ENCODE measurements around the gene PCDHA12. TPM values are rescaled to one million over a fixed set of nuclear protein-coding genes. Genes with fewer than 3 reads are reported as not detected.

Gene PCDHA12
- total RNA-seq, 4 donors from 2014 or later, result 0.66 to 4.8 (median 2.5) TPM

DNA sequence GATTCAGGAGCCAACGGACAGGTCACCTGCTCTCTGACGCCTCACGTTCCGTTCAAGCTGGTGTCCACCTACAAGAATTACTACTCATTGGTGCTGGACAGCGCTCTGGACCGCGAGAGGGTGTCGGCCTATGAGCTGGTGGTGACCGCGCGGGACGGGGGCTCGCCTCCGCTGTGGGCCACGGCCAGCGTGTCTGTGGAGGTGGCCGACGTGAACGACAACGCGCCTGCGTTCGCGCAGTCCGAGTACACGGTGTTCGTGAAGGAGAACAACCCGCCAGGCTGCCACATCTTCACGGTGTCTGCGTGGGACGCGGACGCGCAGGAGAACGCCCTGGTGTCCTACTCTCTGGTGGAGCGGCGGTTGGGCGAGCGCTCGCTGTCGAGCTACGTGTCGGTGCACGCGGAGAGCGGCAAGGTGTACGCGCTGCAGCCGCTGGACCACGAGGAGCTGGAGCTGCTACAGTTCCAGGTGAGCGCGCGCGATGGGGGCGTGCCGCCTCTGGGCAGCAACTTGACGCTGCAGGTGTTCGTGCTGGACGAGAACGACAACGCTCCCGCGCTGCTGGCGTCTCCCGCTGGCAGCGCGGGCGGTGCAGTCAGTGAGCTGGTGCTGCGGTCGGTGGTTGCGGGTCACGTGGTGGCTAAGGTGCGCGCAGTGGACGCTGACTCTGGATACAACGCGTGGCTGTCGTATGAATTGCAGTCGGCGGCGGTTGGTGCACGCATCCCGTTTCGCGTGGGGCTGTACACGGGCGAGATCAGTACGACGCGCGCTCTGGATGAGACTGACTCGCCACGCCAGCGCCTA, 17.7 kb upstream of the PCDHA12 start:
- WGBS, result 45% methylated on average over 37 of the region's 94 CpGs
- Histone ChIP-seq H3K36me3 (no peaks in the 10 kb centered on the region), H3K4me1 (no peaks in the 10 kb centered on the region), H3K27ac (replicated peaks in 1 of 4) (no peak overlapping the region), H3K9me3 (peaks cover 0 to 43% (median 33%) of the 10 kb centered on the region in 4 donors), H3K27me3 (peaks cover 0 to 73% (median 1%) of the 10 kb centered on the region in 4 donors), H3K4me3 (no peak overlapping the region)
- no peak for DNase-seq (ENCODE audit: extremely low spot score)
- TF ChIP-seq EP300 (IDR thresholded peaks at IDR 0.05), result no peak
- TF ChIP-seq POLR2AphosphoS5 (IDR thresholded peaks at IDR 0.05), result no peak
- TF ChIP-seq POLR2A (IDR thresholded peaks at IDR 0.05; ENCODE audit: low read depth), result no peak
- TF ChIP-seq, protein P1, sequence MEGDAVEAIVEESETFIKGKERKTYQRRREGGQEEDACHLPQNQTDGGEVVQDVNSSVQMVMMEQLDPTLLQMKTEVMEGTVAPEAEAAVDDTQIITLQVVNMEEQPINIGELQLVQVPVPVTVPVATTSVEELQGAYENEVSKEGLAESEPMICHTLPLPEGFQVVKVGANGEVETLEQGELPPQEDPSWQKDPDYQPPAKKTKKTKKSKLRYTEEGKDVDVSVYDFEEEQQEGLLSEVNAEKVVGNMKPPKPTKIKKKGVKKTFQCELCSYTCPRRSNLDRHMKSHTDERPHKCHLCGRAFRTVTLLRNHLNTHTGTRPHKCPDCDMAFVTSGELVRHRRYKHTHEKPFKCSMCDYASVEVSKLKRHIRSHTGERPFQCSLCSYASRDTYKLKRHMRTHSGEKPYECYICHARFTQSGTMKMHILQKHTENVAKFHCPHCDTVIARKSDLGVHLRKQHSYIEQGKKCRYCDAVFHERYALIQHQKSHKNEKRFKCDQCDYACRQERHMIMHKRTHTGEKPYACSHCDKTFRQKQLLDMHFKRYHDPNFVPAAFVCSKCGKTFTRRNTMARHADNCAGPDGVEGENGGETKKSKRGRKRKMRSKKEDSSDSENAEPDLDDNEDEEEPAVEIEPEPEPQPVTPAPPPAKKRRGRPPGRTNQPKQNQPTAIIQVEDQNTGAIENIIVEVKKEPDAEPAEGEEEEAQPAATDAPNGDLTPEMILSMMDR (IDR thresholded peaks at IDR 0.05), result no peak
- intact Hi-C loops (cut with DNase I), result no loop called here

DNA sequence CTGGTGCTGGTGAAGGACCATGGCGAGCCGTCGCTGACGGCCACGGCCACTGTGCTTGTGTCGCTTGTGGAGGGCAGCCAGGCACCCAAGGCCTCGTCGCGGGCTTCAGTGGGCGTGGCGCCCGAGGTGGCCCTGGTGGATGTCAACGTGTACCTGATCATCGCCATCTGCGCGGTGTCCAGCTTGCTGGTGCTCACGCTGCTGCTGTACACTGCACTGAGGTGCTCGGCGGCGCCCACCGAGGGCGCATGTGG, 17.2 kb upstream of the PCDHA12 start:
- no peaks in the 10 kb centered on the region for H3K4me1 ChIP-seq
- no peak overlapping the region for H3K4me3 ChIP-seq
- DNase-seq (ENCODE audit: extremely low spot score), result no peak
- H3K27me3 ChIP-seq, result peaks cover 0 to 73% (median 1%) of the 10 kb centered on the region in 4 donors
- peaks cover 0 to 3% (median 0%) of the 10 kb centered on the region in 4 donors for H3K36me3 ChIP-seq
- intact Hi-C loops (cut with DNase I), result no loop called here
- no peak for TF ChIP-seq POLR2AphosphoS5 (IDR thresholded peaks at IDR 0.05)
- TF ChIP-seq POLR2A (IDR thresholded peaks at IDR 0.05; ENCODE audit: low read depth), result no peak
- TF ChIP-seq, protein P1 (IDR thresholded peaks at IDR 0.05), result no peak
- TF ChIP-seq EP300 (IDR thresholded peaks at IDR 0.05), result no peak
- no peak overlapping the region for H3K27ac ChIP-seq (replicated peaks in 1 of 4)
- H3K9me3 ChIP-seq, result peaks cover 0 to 48% (median 36%) of the 10 kb centered on the region in 4 donors
- WGBS, result 80% methylated on average over 2 of the region's 22 CpGs

DNA sequence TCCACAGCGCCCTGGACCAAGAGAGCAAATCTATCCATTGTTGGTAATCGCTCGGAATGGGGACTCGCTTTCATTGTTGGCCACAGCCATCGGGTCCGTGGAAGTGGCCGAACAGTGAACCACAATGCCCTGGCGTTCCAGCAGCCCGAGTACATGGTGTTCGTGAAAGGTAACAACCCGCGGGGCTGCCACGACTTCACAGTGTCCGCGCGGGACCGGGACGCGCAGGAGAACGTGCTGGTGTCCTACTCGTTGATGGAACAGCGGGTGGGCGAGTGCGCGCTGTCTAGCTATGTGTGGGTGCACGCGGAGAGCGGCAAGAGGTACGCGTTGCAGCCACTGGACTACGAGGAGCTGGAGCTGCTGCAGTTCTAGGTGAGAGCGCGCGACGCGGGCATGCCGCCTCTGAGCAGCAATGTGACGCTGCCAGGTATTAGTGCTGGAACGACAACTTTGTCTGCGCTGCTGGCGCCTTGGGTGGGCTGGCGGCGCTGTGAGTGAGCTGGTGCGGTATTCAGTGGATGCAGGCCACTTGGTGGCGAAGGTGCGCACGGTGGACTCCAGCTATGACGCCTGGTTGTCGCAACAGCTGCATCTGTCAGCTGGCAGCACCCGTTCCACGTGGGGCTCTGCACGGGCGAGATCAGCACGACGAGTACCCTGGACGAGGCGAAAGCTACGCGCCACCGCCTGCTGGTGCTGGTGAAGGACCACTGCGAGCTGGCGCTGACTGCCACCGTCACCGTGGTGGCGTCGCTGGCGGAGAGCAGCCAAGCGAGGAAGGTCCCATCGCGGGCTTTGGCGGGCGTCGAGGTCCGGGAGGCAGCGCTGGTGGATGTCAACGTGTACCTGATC, 12.4 kb upstream of the PCDHA12 start:
- peaks cover 0 to 46% (median 1%) of the 10 kb centered on the region in 4 donors for H3K27me3 ChIP-seq
- H3K4me3 ChIP-seq, result no peak overlapping the region
- TF ChIP-seq POLR2A (IDR thresholded peaks at IDR 0.05; ENCODE audit: low read depth) (no peak), POLR2AphosphoS5 (IDR thresholded peaks at IDR 0.05) (no peak)
- TF ChIP-seq, protein P1 (IDR thresholded peaks at IDR 0.05), result no peak
- H3K4me1 ChIP-seq, result no peaks in the 10 kb centered on the region
- WGBS, result 52% methylated on average over 44 of the region's 76 CpGs
- H3K36me3 ChIP-seq, result peaks cover 0 to 4% (median 0%) of the 10 kb centered on the region in 4 donors
- no peak for DNase-seq (ENCODE audit: extremely low spot score)
- no peak overlapping the region for H3K27ac ChIP-seq (replicated peaks in 1 of 4)
- H3K9me3 ChIP-seq, result peaks cover 0 to 41% (median 22%) of the 10 kb centered on the region in 4 donors
- intact Hi-C loops (cut with DNase I), result no loop called here

DNA sequence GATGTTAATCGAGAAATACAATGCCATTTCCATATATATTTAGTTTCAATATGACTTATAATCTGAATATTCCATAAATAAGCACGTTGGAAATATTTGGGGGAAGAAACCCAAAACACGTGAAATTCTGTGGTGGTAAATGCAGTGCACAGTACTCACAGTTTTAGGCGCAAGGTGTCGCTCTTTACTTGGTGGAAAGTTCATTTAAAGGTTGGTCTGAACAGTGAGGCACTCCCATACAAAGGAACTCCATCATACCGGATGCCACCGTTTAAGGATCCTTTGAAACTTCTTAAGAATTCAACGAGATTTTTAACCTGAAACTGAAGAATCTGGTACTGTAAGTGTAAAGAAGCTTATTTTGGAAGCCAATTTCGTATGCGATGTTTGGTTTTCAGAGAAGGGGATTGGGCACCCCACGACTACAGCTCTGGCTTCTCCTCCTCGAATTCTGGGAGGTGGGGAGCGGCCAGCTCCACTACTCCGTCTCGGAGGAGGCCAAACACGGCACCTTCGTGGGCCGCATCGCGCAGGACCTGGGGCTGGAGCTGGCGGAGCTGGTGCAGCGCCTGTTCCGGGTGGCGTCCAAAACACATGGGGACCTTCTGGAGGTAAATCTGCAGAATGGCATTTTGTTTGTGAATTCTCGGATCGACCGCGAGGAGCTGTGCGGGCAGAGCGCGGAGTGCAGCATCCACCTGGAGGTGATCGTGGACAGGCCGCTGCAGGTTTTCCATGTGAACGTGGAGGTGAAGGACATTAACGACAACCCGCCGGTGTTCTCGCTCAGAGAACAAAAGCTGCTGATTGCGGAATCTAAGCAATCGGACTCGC, 6.2 kb upstream of the PCDHA12 start, which contains the start of gene PCDHA11:
Gene PCDHA11 (plus strand): TSS at position 237 of the 834 bp plus-strand sequence. CDS start 147 bp downstream, at position 384.
- H3K27ac ChIP-seq (replicated peaks in 1 of 4), result no peak within 1 kb of the TSS
- 18% methylated on average over 25 of the region's 41 CpGs for WGBS
- peak within 1 kb of the TSS in 3 of 4 donors; percentile 28 to 32 (median 32) for H3K4me3 ChIP-seq
- no peak for TF ChIP-seq POLR2A (IDR thresholded peaks at IDR 0.05; ENCODE audit: low read depth)
- TF ChIP-seq, protein P1 (IDR thresholded peaks at IDR 0.05), result peak; percentile 13 to 31 (median 21)
- TF ChIP-seq POLR2AphosphoS5 (IDR thresholded peaks at IDR 0.05), result no peak
- no peak for TF ChIP-seq EP300 (IDR thresholded peaks at IDR 0.05)
- no peaks in the 10 kb centered on the region for H3K36me3 ChIP-seq
- no peaks in the 10 kb centered on the region for H3K4me1 ChIP-seq
- H3K9me3 ChIP-seq, result peaks cover 0 to 45% (median 17%) of the 10 kb centered on the region in 4 donors
- H3K27me3 ChIP-seq, result peaks cover 0 to 47% (median 2%) of the 10 kb centered on the region in 4 donors
- DNase-seq (ENCODE audit: extremely low spot score), result no peak
- intact Hi-C loops (cut with DNase I), result no loop called here
